T-cell (primary cell): Measurements from ENCODE around the gene FAM110A. TPM values are rescaled to one million over a fixed set of nuclear protein-coding genes. Genes with fewer than 3 reads are reported as not detected.

Experiments
- ATAC-seq, 4 experiments: fragments of 200-7000 bp in 3 of 4; fragments of 150-1000 bp in 1 of 4; cut with Tn5 transposase; replicated peaks in 1 of 4; 1 replicate in 3 of 4; 2 replicates in 1 of 4; pipeline ENCODE4 v1.10.0; 2021; ENCODE audit warnings: moderate library complexity in 3 of 4, mild to moderate bottlenecking in 2 of 4, moderate number of reproducible peaks in 1 of 4
- CTCF ChIA-PET, 2 donors: fragments of 300-600 bp; sonication (Branson Sonifier 250); formaldehyde crosslinking; loops; one replicate each; lab custom pipeline; 2022; ENCODE audit warnings: antibody characterized with exemption in 2 of 2; lab: Charles Lee
- POLR2A ChIA-PET, 2 donors: fragments of 300-600 bp; sonication (Branson Sonifier 250); formaldehyde crosslinking; loops; one replicate each; lab custom pipeline; 2022; ENCODE audit warnings: antibody characterized with exemption in 2 of 2; lab: Charles Lee
- DNase-seq, 35 experiments: peaks; one replicate each; pipeline versions ENCODE4 v3.0.0 to v3.0.0-alpha.2; 2013 to 2023
- H3K27ac ChIP-seq: one replicate; pipeline ENCODE4 v1.5.1; 2013; ENCODE audit warnings: low read length
- H3K27me3 ChIP-seq, 2 experiments: replicated peaks in 1 of 2; 1 replicate in 1 of 2; 2 replicates in 1 of 2; pipeline versions ENCODE4 v1.6.1 to v1.7.0; 2013; ENCODE audit warnings: low read length in 1 of 2, mixed read lengths in 1 of 2; ENCODE audit not compliant: control insufficient read depth in 2 of 2, insufficient read depth in 2 of 2; ENCODE audit errors: extremely low read depth in 1 of 2
- H3K36me3 ChIP-seq, 2 donors: 1 replicate in 1 of 2; 2 replicates in 1 of 2; pipeline versions ENCODE4 v1.6.1 to v1.7.0; 2013; ENCODE audit warnings: low read length in 1 of 2; ENCODE audit not compliant: control insufficient read depth in 2 of 2, insufficient read depth in 1 of 2; ENCODE audit errors: extremely low read depth in 1 of 2
- H3K4me1 ChIP-seq, 2 experiments: 1 replicate in 1 of 2; 2 replicates in 1 of 2; pipeline versions ENCODE4 v1.6.1 to v1.7.0; 2013; ENCODE audit warnings: low read length in 2 of 2, mixed read lengths in 1 of 2; ENCODE audit not compliant: insufficient read depth in 2 of 2, control insufficient read depth in 1 of 2; ENCODE audit errors: extremely low read depth in 1 of 2
- H3K4me3 ChIP-seq, 2 donors: 1 replicate in 1 of 2; 2 replicates in 1 of 2; pipeline versions ENCODE4 v1.5.1 to v1.7.0; 2013; ENCODE audit warnings: mild to moderate bottlenecking in 2 of 2, low read length in 1 of 2, moderate library complexity in 1 of 2; ENCODE audit not compliant: control insufficient read depth in 1 of 2; ENCODE audit errors: extremely low read depth in 1 of 2
- H3K9me3 ChIP-seq: 2 replicates; pipeline ENCODE4 v1.7.0; 2013
- H3K27ac Mint-ChIP-seq, 2 donors: one replicate each; pipeline ENCODE4 v1.8.0; 2020 to 2021; ENCODE audit warnings: mild to moderate bottlenecking in 2 of 2, mixed read lengths in 2 of 2
- H3K27me3 Mint-ChIP-seq, 2 donors: one replicate each; pipeline ENCODE4 v1.8.0; 2021 to 2022; ENCODE audit warnings: mixed read lengths in 2 of 2
- H3K36me3 Mint-ChIP-seq: one replicate; pipeline ENCODE4 v1.8.0; 2021; ENCODE audit warnings: mixed read lengths
- H3K4me1 Mint-ChIP-seq, 3 donors: one replicate each; pipeline ENCODE4 v1.8.0; 2020 to 2022; ENCODE audit warnings: mixed read lengths in 3 of 3, mild to moderate bottlenecking in 1 of 3
- H3K4me3 Mint-ChIP-seq, 3 donors: one replicate each; pipeline ENCODE4 v1.8.0; 2020 to 2022; ENCODE audit warnings: mild to moderate bottlenecking in 3 of 3, mixed read lengths in 3 of 3, moderate library complexity in 3 of 3
- H3K9me3 Mint-ChIP-seq, 3 donors: one replicate each; pipeline ENCODE4 v1.8.0; 2020 to 2022; ENCODE audit warnings: mixed read lengths in 3 of 3
- WGBS: methylation state at CpG from one replicate; pipeline ENCODE4 v1.1.5; 2013; ENCODE audit warnings: missing lambda C conversion rate; ENCODE audit not compliant: insufficient coverage; 5-methylcytosine and 5-hydroxymethylcytosine counted together
- total RNA-seq, 35 experiments: library from RNA in 6 of 35; stranded (reverse) in 6 of 35; fragments of 120-200 nt in 1 of 35; gene quantifications; one replicate each; pipeline versions ENCODE4 v1.2.1 to v1.2.4 and lab custom pipeline; 2013 to 2026

FAM110A gene
- total RNA-seq, 5 donors from 2014 or later (not counting 1 experiment from before 2014, with no cell fraction given), result 12.7 to 27.9 (median 26.9) TPM

DNA sequence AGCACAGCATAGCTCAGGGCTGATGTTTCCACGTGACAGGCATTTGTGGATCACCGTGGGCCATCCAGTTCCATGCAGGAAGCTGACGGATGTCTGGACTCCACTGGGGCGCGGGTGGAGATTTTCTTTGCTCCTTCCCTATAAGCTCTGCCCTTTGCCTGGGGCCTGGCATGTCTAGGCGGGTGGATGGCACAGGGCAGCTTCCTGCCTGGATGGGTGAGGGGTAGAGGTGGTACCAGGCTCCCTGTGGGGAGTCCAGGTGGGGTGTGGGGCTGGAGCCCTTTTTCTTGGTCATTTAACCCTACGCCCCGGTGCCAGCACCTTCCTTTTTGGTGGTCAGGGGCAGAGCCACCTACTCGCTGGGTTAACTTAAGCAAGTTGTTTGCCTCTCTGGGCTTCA, 10.4 kb downstream of the FAM110A start:
- Histone ChIP-seq H3K27me3 (peaks cover 3 to 5% of the 10 kb centered on the region in 2 experiments), H3K4me3 (peak overlapping the region in 1 of 2 donors; percentile 87), H3K9me3 (no peaks in the 10 kb centered on the region), H3K36me3 (peaks cover 2 to 6% of the 10 kb centered on the region in 2 donors), H3K27ac (no peak overlapping the region), H3K4me1 (peaks cover 22 to 80% of the 10 kb centered on the region in 2 experiments)
- CTCF ChIA-PET, result interaction anchor here in 1 of 2 donors (0.5 to 1.3 kb wide), 3 partner anchors 10 to 12 kb away, joined by 3 to 4 read pairs (median 3); partner anchors contain the start of gene FAM110A
- peak overlapping the region; percentile 72 to 85 for H3K27ac Mint-ChIP-seq
- DNase-seq (no peak), ATAC-seq (no peak)
- peaks cover 54 to 62% (median 59%) of the 10 kb centered on the region in 3 donors for H3K4me1 Mint-ChIP-seq
- POLR2A ChIA-PET, result interaction anchor here (0.5 to 0.6 kb wide), 2 partner anchors 14 to 112 kb away, joined by 3 to 10 read pairs; no protein-coding TSS in a partner anchor
- 82% methylated on average over 5 of the region's 9 CpGs for WGBS
- H3K36me3 Mint-ChIP-seq, result no peaks in the 10 kb centered on the region
- H3K9me3 Mint-ChIP-seq, result no peaks in the 10 kb centered on the region
- peak overlapping the region in 1 of 3 donors; percentile 89 for H3K4me3 Mint-ChIP-seq
- no peaks in the 10 kb centered on the region for H3K27me3 Mint-ChIP-seq

GRCh38 chr20:844473-845225, 11.1 kb downstream of the FAM110A start:
- Mint-ChIP-seq H3K4me3 (peak overlapping the region; percentile 88 to 90 (median 89)), H3K9me3 (no peaks in the 10 kb centered on the region), H3K36me3 (no peaks in the 10 kb centered on the region), H3K4me1 (peaks cover 52 to 62% (median 58%) of the 10 kb centered on the region in 3 donors), H3K27me3 (no peaks in the 10 kb centered on the region), H3K27ac (peak overlapping the region; percentile 72 to 85)
- peaks cover 22 to 80% of the 10 kb centered on the region in 2 experiments for H3K4me1 ChIP-seq
- peaks cover 0 to 6% of the 10 kb centered on the region in 2 donors for H3K36me3 ChIP-seq
- no peaks in the 10 kb centered on the region for H3K9me3 ChIP-seq
- peak overlapping the region; percentile 78 to 87 for H3K4me3 ChIP-seq
- H3K27me3 ChIP-seq, result peaks cover 3 to 5% of the 10 kb centered on the region in 2 experiments
- ChIA-PET CTCF (interaction anchor here in 1 of 2 donors (0.5 to 1.3 kb wide), 3 partner anchors 11 to 12 kb away, joined by 3 to 4 read pairs (median 3); partner anchors contain the start of gene FAM110A), POLR2A (no interaction called here)
- ATAC-seq (peak; percentile 93 to 96 (median 94)), DNase-seq (peak; percentile 72 to 99 (median 92))
- 6% methylated on average over 41 of the region's 47 CpGs for WGBS
- peak overlapping the region; percentile 48 for H3K27ac ChIP-seq

- Mint-ChIP-seq H3K9me3 (peaks cover 0 to under 1% (median 0%) of the 10 kb centered on the region in 3 donors), H3K4me3 (peak overlapping the region; percentile 88 to 90 (median 89)), H3K4me1 (peaks cover 48 to 63% (median 59%) of the 10 kb centered on the region in 3 donors), H3K27me3 (no peaks in the 10 kb centered on the region), H3K27ac (peak overlapping the region; percentile 99), H3K36me3 (peaks cover under 1% of the 10 kb centered on the region)
- POLR2A ChIA-PET, result no interaction called here
- H3K27ac ChIP-seq, result peak overlapping the region; percentile 65
- 25% methylated on average over 49 of the region's 50 CpGs for WGBS
- H3K4me3 ChIP-seq, result peak overlapping the region; percentile 78 to 87
- no peaks in the 10 kb centered on the region for H3K9me3 ChIP-seq
- no peak for ATAC-seq
- DNase-seq, result peak in 3 of 35 experiments; percentile 13 to 26 (median 26)
- H3K4me1 ChIP-seq, result peaks cover 22 to 80% of the 10 kb centered on the region in 2 experiments
- H3K27me3 ChIP-seq, result peaks cover 3 to 5% of the 10 kb centered on the region in 2 experiments
- H3K36me3 ChIP-seq, result peaks cover 0 to 3% of the 10 kb centered on the region in 2 donors
- CTCF ChIA-PET, result no interaction called here
Observed at GRCh38 chr20:845226-845868, 11.8 kb downstream of the FAM110A start.

DNA sequence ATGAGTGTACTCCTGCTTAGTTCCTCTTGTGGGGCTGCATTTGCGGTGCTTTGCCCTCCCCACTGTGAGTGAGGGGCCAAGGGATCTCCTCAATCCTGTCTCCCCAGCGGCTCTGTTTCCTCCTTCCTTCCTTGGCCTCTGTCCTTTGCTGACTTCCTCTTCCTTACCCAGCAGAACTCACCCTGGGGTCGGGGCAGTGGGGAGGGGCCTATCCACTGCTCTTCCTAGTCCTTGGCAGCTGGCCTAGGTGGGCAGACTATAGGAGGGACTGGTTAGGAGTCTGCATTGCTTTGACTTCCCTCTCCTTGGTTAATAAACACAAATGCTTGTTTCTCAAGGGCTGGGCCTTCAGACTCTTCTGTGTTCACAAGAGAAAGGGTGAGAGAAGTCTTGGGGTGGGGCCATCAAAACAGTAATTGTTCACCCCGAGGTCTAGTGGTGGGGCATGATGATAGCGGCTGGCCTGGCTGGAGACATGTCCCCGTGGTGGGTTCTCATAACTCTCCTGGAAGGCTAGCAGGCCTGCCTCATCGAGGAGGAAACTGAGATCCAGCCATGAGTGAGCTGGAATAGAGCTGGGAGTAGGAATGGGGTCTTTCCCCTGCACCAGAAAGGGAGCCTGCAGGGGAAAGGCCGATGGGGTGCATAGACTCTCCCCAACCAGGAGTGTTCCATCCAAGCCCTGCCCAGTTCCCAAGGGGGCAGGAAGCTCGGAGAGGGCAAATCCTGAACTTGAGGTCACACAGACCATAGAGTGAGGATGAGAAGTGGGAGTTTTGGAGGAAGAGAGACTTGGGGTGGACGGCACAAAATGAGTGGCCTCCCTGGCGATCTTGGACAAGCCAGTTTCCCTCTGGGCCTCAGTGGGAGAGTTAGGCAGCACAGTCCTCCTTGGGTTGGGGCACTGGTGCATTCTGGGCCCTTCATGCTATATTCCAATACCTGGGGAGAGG, 12.7 kb downstream of the FAM110A start:
- DNase-seq, result peak in 2 of 35 experiments; percentile 16 to 33
- ChIA-PET CTCF (interaction anchor here (0.8 to 1.5 kb wide), 3 partner anchors 13 to 111 kb away, joined by 3 to 11 read pairs (median 4); partner anchors contain the start of gene FAM110A (in 1 of the 2)), POLR2A (interaction anchor here in 1 of 2 donors (1.2 kb wide), 1 partner anchor 13 kb away, joined by 3 read pairs; no protein-coding TSS in a partner anchor)
- Mint-ChIP-seq H3K27ac (peak overlapping the region; percentile 99), H3K4me1 (peaks cover 53 to 68% (median 64%) of the 10 kb centered on the region in 3 donors), H3K36me3 (peaks cover 7% of the 10 kb centered on the region), H3K27me3 (no peaks in the 10 kb centered on the region), H3K9me3 (peaks cover 0 to 7% (median 0%) of the 10 kb centered on the region in 3 donors), H3K4me3 (peak overlapping the region; percentile 88 to 90 (median 89))
- Histone ChIP-seq H3K36me3 (no peaks in the 10 kb centered on the region), H3K9me3 (peaks cover 3% of the 10 kb centered on the region), H3K27ac (peak overlapping the region; percentile 65), H3K4me3 (peak overlapping the region; percentile 78 to 87), H3K27me3 (peaks cover 3 to 5% of the 10 kb centered on the region in 2 experiments), H3K4me1 (peaks cover 22 to 76% of the 10 kb centered on the region in 2 experiments)
- WGBS, result 25% methylated on average over 6 of the region's 11 CpGs
- ATAC-seq, result peak in 3 of 4 experiments; percentile 1 to 7 (median 5)

DNA sequence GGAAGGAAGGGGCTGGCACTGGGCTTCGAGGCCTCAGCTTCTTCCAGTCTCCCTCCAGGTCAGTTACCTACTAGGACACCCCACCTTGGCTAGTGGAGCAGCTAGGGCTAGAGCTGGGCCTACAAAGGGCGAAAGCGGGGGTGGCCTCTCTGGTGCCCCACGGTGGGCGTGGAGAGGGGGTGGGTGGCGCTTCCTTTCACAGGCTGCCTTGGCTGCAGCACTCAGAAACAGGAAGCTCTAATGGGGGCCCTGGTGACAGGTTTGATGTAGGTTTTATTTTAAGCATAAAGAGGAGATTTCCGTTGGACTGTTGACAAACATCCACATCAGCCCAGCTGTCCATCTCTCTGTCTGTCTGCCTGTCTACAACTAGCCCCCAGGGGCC, 13.4 kb downstream of the FAM110A start:
- Mint-ChIP-seq H3K9me3 (peaks cover 0 to 7% (median 0%) of the 10 kb centered on the region in 3 donors), H3K27ac (peak overlapping the region; percentile 99), H3K4me1 (peaks cover 59 to 71% (median 66%) of the 10 kb centered on the region in 3 donors), H3K36me3 (peaks cover 12% of the 10 kb centered on the region), H3K4me3 (peak overlapping the region; percentile 88 to 90 (median 89)), H3K27me3 (no peaks in the 10 kb centered on the region)
- H3K9me3 ChIP-seq, result peaks cover 3% of the 10 kb centered on the region
- H3K4me3 ChIP-seq, result peak overlapping the region; percentile 78 to 87
- H3K4me1 ChIP-seq, result peaks cover 18 to 73% of the 10 kb centered on the region in 2 experiments
- H3K36me3 ChIP-seq, result no peaks in the 10 kb centered on the region
- ChIA-PET POLR2A (interaction anchor here (0.6 to 1.2 kb wide), 2 partner anchors 13 to 14 kb away, joined by 3 read pairs; partner anchors contain the start of gene FAM110A (in 1 of the 2)), CTCF (interaction anchor here (0.8 to 1.5 kb wide), 4 partner anchors 9 to 110 kb away, joined by 3 to 11 read pairs (median 4); partner anchors contain the start of gene FAM110A (in 1 of the 2))
- DNase-seq (peak in 34 of 35 experiments; percentile 21 to 71 (median 54)), ATAC-seq (peak; percentile 58 to 65 (median 60))
- peak overlapping the region; percentile 65 for H3K27ac ChIP-seq
- WGBS, result 0% methylated on average over 4 of the region's 7 CpGs
- peaks cover 0 to 3% of the 10 kb centered on the region in 2 experiments for H3K27me3 ChIP-seq
